AG09309 (cell line): ENCODE measurements around the gene PODXL2.
A peak's percentile ranks its signal among the peaks of the same experiment; 100 is the strongest.

Experiments used
- DNase-seq: peaks from one replicate; pipeline ENCODE4 v3.0.0-alpha.2; 2010; ENCODE audit warnings: low read depth
- H3K4me3 ChIP-seq: 2 replicates; pipeline ENCODE4 v1.5.1; 2011; ENCODE audit warnings: mild to moderate bottlenecking, low read depth, low read length, moderate library complexity; ENCODE audit not compliant: control insufficient read depth
- CTCF ChIP-seq: IDR thresholded peaks from 2 replicates; pipeline ENCODE4 v1.5.1; 2011; ENCODE audit warnings: mild to moderate bottlenecking, low read depth, low read length, inconsistent platforms; ENCODE audit not compliant: insufficient read depth, control insufficient read depth; ENCODE audit errors: missing control alignments

The PODXL2 gene

GRCh38 chr3:127693336-127693843, 64.4 kb downstream of the PODXL2 start:
- DNase-seq: no peak
- no peak overlapping the region for H3K4me3 ChIP-seq
- no peak for TF ChIP-seq CTCF

GRCh38 chr3:127694467-127695215, 65.7 kb downstream of the PODXL2 start:
- TF ChIP-seq CTCF: peak; percentile 37

GRCh38 chr3:127697551-127698240, 68.7 kb downstream of the PODXL2 start:
- TF ChIP-seq CTCF: no peak
- H3K4me3 ChIP-seq: no peak overlapping the region
- no peak for DNase-seq

More at GRCh38 chr3:127694467-127695215, 65.7 kb downstream of the PODXL2 start:
- H3K4me3 ChIP-seq: no peak overlapping the region
- no peak for DNase-seq

- no peak for TF ChIP-seq CTCF
- no peak overlapping the region for H3K4me3 ChIP-seq
- DNase-seq: no peak
Observed at GRCh38 chr3:127698286-127698685, 69.3 kb downstream of the PODXL2 start.

GRCh38 chr3:127698691-127699415, 69.9 kb downstream of the PODXL2 start:
- DNase-seq: no peak
- no peak overlapping the region for H3K4me3 ChIP-seq
- no peak for TF ChIP-seq CTCF

- no peak for DNase-seq
- no peak for TF ChIP-seq CTCF
- H3K4me3 ChIP-seq: no peak overlapping the region
Observed at GRCh38 chr3:127699416-127700300, 70.7 kb downstream of the PODXL2 start.
